ENCODE results near the gene KIRREL3.

DNA sequence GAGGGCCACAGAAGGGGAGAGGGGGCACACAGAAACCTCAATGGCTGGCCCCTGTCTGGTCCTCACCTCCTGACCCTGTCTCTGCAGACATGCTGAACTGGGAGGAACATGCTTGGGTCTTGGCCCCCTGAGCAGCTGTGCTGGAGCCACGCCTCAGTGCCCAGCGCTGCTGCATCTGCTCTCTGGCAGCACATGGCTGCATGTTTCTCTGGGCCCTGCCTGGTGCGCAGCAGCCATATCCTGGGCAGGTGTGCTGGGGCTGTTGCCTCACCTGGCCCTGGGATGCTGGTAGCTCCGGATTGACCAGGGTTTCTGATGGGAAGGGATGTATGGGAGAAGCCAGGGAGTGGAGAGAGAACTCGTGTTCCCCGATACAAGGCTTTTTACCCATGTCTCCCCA is 397.1 kb downstream of the KIRREL3 start:
- TF ChIP-seq, protein P1, sequence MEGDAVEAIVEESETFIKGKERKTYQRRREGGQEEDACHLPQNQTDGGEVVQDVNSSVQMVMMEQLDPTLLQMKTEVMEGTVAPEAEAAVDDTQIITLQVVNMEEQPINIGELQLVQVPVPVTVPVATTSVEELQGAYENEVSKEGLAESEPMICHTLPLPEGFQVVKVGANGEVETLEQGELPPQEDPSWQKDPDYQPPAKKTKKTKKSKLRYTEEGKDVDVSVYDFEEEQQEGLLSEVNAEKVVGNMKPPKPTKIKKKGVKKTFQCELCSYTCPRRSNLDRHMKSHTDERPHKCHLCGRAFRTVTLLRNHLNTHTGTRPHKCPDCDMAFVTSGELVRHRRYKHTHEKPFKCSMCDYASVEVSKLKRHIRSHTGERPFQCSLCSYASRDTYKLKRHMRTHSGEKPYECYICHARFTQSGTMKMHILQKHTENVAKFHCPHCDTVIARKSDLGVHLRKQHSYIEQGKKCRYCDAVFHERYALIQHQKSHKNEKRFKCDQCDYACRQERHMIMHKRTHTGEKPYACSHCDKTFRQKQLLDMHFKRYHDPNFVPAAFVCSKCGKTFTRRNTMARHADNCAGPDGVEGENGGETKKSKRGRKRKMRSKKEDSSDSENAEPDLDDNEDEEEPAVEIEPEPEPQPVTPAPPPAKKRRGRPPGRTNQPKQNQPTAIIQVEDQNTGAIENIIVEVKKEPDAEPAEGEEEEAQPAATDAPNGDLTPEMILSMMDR (IDR thresholded peaks at IDR 0.05), result no peak
- TF ChIP-seq EP300 (IDR thresholded peaks at IDR 0.05; ENCODE audit: low read depth), result no peak
